ENCODE results near the gene PTRHD1. TPM values are rescaled to one million over a fixed set of nuclear protein-coding genes. Genes with fewer than 3 reads are reported as not detected.

The PTRHD1 gene
- total RNA-seq, 2 donors from 2014 or later = 45.0 to 48.3 TPM

GRCh38 chr2:24831221-24832072 is 38.3 kb upstream of the PTRHD1 start:
- intact Hi-C loops (cut with DNase I, micrococcal nuclease) = no loop called here
- ATAC-seq (no peak), DNase-seq (no peak)

GRCh38 chr2:24830786-24831185 is 37.6 kb upstream of the PTRHD1 start:
- DNase-seq (no peak), ATAC-seq (no peak)
- intact Hi-C loops (cut with DNase I, micrococcal nuclease) = no loop called here

GRCh38 chr2:24830351-24830750 is 37.2 kb upstream of the PTRHD1 start:
- intact Hi-C loops (cut with DNase I, micrococcal nuclease) = no loop called here
- DNase-seq (no peak), ATAC-seq (peak; percentile 28)

- peak; percentile 1 to 8 for DNase-seq
- intact Hi-C loops (cut with DNase I, micrococcal nuclease) = loop anchor here (5.0 to 10.0 kb wide), 2 partner anchors 416 to 424 kb away; no protein-coding TSS in a partner anchor
- no peak for ATAC-seq
Observed at GRCh38 chr2:24828238-24828996, 35.2 kb upstream of the PTRHD1 start.

GRCh38 chr2:24827321-24828237 is 34.4 kb upstream of the PTRHD1 start:
- peak; percentile 89 for ATAC-seq
- DNase-seq = peak; percentile 70 to 84
- intact Hi-C loops (cut with DNase I, micrococcal nuclease) = loop anchor here (5.0 to 10.0 kb wide), 2 partner anchors 415 to 423 kb away; no protein-coding TSS in a partner anchor

- DNase-seq (no peak), ATAC-seq (peak; percentile 10)
- intact Hi-C loops (cut with DNase I, micrococcal nuclease) = loop anchor here (5.0 to 10.0 kb wide), 2 partner anchors 414 to 422 kb away; no protein-coding TSS in a partner anchor
Observed at GRCh38 chr2:24826773-24827145, 33.6 kb upstream of the PTRHD1 start.

- DNase-seq (peak in 1 of 2 donors; percentile 5), ATAC-seq (no peak)
- intact Hi-C loops (cut with DNase I, micrococcal nuclease) = loop anchor here (5.0 to 10.0 kb wide), 2 partner anchors 414 to 421 kb away; no protein-coding TSS in a partner anchor
Observed at GRCh38 chr2:24825883-24826772, 32.9 kb upstream of the PTRHD1 start.

- peak in 1 of 2 donors; percentile 11 for DNase-seq
- ATAC-seq = no peak
- intact Hi-C loops (cut with DNase I, micrococcal nuclease) = loop anchor here (5.0 to 10.0 kb wide), 2 partner anchors 413 to 420 kb away; no protein-coding TSS in a partner anchor
Observed at GRCh38 chr2:24824966-24825882, 32.0 kb upstream of the PTRHD1 start.

GRCh38 chr2:24824071-24824588 is 30.9 kb upstream of the PTRHD1 start:
- DNase-seq (no peak), ATAC-seq (no peak)
- intact Hi-C loops (cut with DNase I, micrococcal nuclease) = loop anchor here in 1 of 2 donors (10.0 kb wide), 1 partner anchor 419 kb away; no protein-coding TSS in a partner anchor

- ATAC-seq (no peak), DNase-seq (no peak)
- intact Hi-C loops (cut with DNase I, micrococcal nuclease) = loop anchor here in 1 of 2 donors (10.0 kb wide), 1 partner anchor 417 kb away; no protein-coding TSS in a partner anchor
Observed at GRCh38 chr2:24822049-24822706, 29.0 kb upstream of the PTRHD1 start.

GRCh38 chr2:24821433-24821891 is 28.3 kb upstream of the PTRHD1 start:
- DNase-seq (no peak), ATAC-seq (no peak)
- intact Hi-C loops (cut with DNase I, micrococcal nuclease) = loop anchor here in 1 of 2 donors (10.0 kb wide), 1 partner anchor 417 kb away; no protein-coding TSS in a partner anchor

GRCh38 chr2:24820598-24821432 is 27.6 kb upstream of the PTRHD1 start:
- intact Hi-C loops (cut with DNase I, micrococcal nuclease) = loop anchor here in 1 of 2 donors (10.0 kb wide), 1 partner anchor 416 kb away; no protein-coding TSS in a partner anchor
- no peak for DNase-seq
- peak; percentile 54 for ATAC-seq

GRCh38 chr2:24820175-24820513 is 27.0 kb upstream of the PTRHD1 start:
- intact Hi-C loops (cut with DNase I, micrococcal nuclease) = loop anchor here in 1 of 2 donors (10.0 kb wide), 1 partner anchor 415 kb away; no protein-coding TSS in a partner anchor
- ATAC-seq (no peak), DNase-seq (no peak)

GRCh38 chr2:24819442-24820174 is 26.4 kb upstream of the PTRHD1 start:
- DNase-seq (peak in 1 of 2 donors; percentile 1), ATAC-seq (no peak)
- intact Hi-C loops (cut with DNase I, micrococcal nuclease) = loop anchor here in 1 of 2 donors (10.0 kb wide), 1 partner anchor 415 kb away; no protein-coding TSS in a partner anchor

Measured in left colon (tissue), 2 donors.